Mucosa of descending colon (tissue), 3 donors: ENCODE data around the gene RNF10. TPM values are rescaled to one million over a fixed set of nuclear protein-coding genes. Genes with fewer than 3 reads are reported as not detected.

Source experiments
- ATAC-seq: fragments of 200-7000 bp; cut with Tn5 transposase; one replicate; pipeline ENCODE4 v1.9.1; 2020; ENCODE audit warnings: mild to moderate bottlenecking, moderate library complexity
- DNase-seq, 3 donors: peaks; one replicate each; pipeline ENCODE4 v3.0.0-alpha.2; 2020
- H3K36me3 ChIP-seq: fragments of 200-600 bp; one replicate; pipeline ENCODE4 v1.8.0; 2021; ENCODE audit warnings: low read depth, mild to moderate bottlenecking
- H3K4me1 ChIP-seq: fragments of 200-600 bp; one replicate; pipeline ENCODE4 v1.8.0; 2021; ENCODE audit warnings: low read depth, mild to moderate bottlenecking
- H3K4me3 ChIP-seq: fragments of 200-600 bp; one replicate; pipeline ENCODE4 v1.8.0; 2021; ENCODE audit warnings: mild to moderate bottlenecking
- H3K9me3 ChIP-seq: fragments of 200-600 bp; one replicate; pipeline ENCODE4 v1.8.0; 2021; ENCODE audit warnings: mild to moderate bottlenecking
- intact Hi-C, 2 donors: fragments of 100-400 bp; cut with DNase I in 1 of 2; cut with micrococcal nuclease in 1 of 2; formaldehyde crosslinking; loops; one replicate each; pipeline versions ENCODE4 v1.11.0 to v1.11.1; 2022; cut with DNase I, micrococcal nuclease
- total RNA-seq, 3 donors: library from RNA; stranded (reverse); fragmentation: NEBNext Ultra II Directional in 2 of 3; extraction: Animal tissue kit (Norgen Biotek cat#: 25700) in 2 of 3; gene quantifications; one replicate each; pipeline versions ENCODE4 v1.2.1 to v1.2.4, GENCODE V29; 2021 to 2023
- TF ChIP-seq, protein P1 (sequence below): fragments of 200-600 bp; IDR thresholded peaks from one replicate; pipeline ENCODE4 v1.8.0; 2022; ENCODE audit warnings: antibody characterized with exemption, mild to moderate bottlenecking
- donor health status: DM: no; HTN: no; CAD: no; lungs with moderate emphysema.
- donor health status: DM: no; HTN: no; CAD: no.
- donor health status: DM: no; HTN: yes; CAD: no.

Gene RNF10
- total RNA-seq, 3 donors from 2014 or later: 158 to 300 (median 237) TPM

DNA sequence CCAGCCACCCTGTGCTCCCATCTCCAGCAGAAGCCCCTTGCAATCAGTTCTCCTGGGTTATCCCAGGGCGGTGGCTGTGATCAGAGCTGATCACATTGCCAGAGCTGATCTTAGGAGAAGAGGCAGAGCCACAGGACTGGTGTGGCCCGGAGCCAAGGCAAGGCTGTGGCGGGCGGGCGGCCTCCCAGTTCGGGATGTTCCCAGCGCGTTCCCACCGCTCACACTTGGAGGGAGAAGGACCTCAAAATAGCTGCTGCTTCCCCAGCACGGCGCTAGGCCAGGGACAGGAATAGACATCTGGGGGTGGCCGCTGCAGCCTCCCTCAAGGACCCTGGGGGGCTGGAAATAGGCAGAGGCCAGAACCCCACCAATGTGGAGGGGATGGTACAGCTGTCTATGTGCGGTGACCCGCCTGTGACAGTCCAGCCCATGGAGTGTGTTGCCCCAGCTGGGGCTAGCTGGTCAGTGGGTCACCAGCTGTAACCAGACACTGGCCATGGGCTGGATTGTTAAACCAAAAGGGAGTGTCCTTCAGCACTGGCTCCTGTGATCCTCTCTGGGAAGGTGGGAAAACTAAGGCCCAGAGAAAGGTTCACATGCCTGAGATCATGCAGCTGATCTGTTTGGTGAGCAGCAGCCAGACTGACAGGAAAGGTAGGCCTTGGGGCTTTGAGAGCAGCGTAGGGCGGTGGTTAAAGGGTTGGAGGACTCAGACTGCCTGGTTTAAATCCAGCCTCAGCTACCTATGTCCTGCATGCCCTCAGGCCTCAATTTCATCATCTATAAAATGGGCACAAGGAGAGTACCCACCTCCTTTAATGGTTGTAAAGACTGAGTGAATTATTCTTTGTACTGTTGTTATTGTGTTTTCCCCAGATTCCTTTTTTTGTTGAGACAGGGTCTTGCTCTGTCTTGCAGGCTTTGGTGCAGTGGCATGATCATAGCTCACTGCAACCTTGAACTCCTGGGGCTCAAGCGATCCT, 55.1 kb downstream of the RNF10 start:
- ATAC-seq: no peak
- intact Hi-C loops: loop anchor here in 1 of 2 donors (10.0 kb wide), 1 partner anchor 126 kb away; the partner anchor contains the start of gene UNC119B
- TF ChIP-seq, protein P1, sequence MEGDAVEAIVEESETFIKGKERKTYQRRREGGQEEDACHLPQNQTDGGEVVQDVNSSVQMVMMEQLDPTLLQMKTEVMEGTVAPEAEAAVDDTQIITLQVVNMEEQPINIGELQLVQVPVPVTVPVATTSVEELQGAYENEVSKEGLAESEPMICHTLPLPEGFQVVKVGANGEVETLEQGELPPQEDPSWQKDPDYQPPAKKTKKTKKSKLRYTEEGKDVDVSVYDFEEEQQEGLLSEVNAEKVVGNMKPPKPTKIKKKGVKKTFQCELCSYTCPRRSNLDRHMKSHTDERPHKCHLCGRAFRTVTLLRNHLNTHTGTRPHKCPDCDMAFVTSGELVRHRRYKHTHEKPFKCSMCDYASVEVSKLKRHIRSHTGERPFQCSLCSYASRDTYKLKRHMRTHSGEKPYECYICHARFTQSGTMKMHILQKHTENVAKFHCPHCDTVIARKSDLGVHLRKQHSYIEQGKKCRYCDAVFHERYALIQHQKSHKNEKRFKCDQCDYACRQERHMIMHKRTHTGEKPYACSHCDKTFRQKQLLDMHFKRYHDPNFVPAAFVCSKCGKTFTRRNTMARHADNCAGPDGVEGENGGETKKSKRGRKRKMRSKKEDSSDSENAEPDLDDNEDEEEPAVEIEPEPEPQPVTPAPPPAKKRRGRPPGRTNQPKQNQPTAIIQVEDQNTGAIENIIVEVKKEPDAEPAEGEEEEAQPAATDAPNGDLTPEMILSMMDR: no peak
- Histone ChIP-seq H3K4me1 (peaks cover 12% of the 10 kb centered on the region), H3K9me3 (no peaks in the 10 kb centered on the region), H3K4me3 (no peak overlapping the region), H3K36me3 (no peaks in the 10 kb centered on the region)
- peak in 1 of 3 donors; percentile 37 for DNase-seq

DNA sequence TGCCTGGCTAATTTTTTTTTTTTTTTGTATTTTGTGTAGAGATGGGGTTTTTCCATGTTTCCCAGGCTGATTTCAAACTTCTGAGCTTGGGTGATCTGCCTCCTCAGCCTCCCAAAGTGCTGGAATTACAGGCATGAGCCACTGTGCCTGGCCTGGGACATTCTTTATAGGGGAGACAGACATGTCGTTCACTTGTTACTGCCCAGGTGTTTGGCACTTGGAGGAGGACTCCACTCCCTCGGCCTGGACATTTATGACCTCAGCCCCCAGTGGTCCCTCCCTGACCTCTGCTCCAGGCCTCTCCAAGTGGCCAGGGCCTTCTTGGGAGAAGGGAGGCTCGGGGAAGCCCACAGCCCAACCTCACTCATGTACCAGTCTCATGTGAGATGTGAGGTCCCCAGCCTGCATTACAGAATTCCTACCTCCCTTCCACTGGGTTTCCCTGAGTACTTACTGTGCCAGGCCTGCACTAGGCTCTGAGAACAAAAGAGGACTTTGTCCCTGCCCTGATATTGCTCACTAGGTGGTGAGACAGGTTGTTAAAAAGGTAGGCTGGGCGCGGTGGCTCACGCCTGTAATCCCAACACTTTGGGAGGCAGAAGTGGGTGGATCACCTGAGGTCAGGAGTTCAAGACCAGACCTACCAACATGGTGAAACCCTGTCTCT, 56.7 kb downstream of the RNF10 start:
- H3K36me3 ChIP-seq: no peaks in the 10 kb centered on the region
- H3K4me1 ChIP-seq: peaks cover 11% of the 10 kb centered on the region
- intact Hi-C loops: no loop called here
- ATAC-seq (peak; percentile 99), DNase-seq (peak; percentile 72 to 77 (median 75))
- TF ChIP-seq, protein P1: no peak
- no peaks in the 10 kb centered on the region for H3K9me3 ChIP-seq
- no peak overlapping the region for H3K4me3 ChIP-seq

DNA sequence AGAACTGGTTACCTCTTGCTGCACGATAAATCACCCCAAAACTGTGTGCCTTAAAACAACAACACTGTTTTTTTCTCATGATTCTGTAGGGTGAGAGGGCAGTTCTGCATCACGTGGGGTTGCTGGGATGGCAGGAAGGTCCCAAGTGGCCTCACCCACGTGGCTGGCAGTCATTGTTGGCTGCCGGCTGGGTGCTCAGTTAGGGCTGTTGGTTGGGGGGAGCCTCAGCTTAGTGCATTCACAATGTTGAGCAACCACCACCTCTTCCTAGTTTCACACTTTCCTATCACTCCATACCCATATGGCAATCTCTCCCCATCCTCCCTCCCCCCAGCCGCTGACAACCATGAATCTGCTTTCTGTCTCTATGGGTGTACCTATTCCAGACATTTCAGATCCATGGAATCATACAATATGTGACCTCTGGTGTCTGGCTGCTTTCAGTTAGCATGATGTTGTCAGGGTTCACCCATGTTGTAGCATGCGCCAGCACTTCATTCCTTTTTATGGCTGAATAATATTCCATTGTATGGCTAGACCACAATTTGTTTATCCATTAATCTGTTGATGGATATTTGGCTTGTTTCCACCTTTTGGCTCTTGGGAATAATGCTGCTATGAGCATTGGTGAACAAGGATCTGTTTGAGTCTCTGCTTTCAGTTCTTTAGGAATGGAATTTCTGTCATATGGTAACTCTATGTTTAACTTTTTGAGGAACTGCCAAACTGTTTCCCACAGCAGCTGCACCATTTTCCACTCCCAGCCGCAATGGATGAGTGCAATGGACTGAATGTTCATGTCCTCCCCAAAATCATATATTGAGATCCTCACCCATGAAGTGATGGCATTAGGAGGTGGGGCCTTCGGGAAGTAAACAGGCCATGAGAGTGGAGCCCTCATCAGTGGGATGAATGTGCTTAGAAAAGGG, 58.2 kb downstream of the RNF10 start:
- TF ChIP-seq, protein P1: no peak
- peaks cover 11% of the 10 kb centered on the region for H3K4me1 ChIP-seq
- ATAC-seq (no peak), DNase-seq (no peak)
- intact Hi-C loops: no loop called here
- H3K9me3 ChIP-seq: no peaks in the 10 kb centered on the region
- no peak overlapping the region for H3K4me3 ChIP-seq
- no peaks in the 10 kb centered on the region for H3K36me3 ChIP-seq

DNA sequence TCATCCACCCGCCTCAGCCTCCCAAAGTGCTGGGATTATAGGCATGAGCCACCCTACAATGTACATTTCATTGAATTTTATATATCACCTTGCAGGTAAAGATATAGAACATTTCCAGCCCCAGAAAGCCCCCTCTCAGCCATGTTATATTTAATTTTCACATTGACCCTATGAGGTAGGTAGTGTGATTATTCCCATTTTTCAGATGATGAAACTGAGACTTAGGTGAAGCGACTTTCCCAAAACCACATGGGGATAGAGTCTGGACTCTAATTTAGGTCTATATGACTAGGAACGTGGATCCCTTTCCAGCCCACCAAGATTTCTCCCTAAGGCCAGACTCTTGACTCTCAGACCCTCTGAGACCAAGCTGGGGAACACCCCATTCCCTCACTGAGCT, 62.7 kb downstream of the RNF10 start:
- ATAC-seq: no peak
- TF ChIP-seq, protein P1: no peak
- Histone ChIP-seq H3K4me1 (no peaks in the 10 kb centered on the region), H3K36me3 (no peaks in the 10 kb centered on the region), H3K9me3 (no peaks in the 10 kb centered on the region), H3K4me3 (no peak overlapping the region)
- no peak for DNase-seq
- intact Hi-C loops: no loop called here

DNA sequence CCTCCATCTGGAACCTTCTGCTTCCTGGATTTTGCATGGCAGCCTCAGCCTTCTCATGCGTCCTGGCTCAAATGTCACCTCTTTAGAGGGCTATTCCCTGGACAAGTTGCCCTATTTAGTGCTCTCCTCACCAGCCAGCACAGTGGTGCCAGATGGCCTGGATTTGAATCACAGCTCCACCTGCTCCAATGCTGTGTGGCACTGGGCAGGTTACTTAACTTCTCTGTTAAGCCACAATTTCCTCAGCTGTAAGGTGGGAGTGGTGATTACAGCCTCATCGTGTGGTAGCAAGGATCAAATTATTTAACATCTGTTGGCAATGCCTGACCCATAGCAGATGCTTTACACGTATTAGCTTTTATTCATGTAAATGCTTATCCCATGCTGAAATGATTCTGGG, 63.7 kb downstream of the RNF10 start:
- ATAC-seq: no peak
- intact Hi-C loops: no loop called here

More for the DNA sequence above, 63.7 kb downstream of the RNF10 start:
- TF ChIP-seq, protein P1: no peak
- no peak overlapping the region for H3K4me3 ChIP-seq
- no peaks in the 10 kb centered on the region for H3K4me1 ChIP-seq
- H3K36me3 ChIP-seq: no peaks in the 10 kb centered on the region
- H3K9me3 ChIP-seq: no peaks in the 10 kb centered on the region
- no peak for DNase-seq
